SH-SY5Y (cell line): Measurements from ENCODE around the gene MRPL20.

Source experiments
- GATA2 ChIP-seq: IDR thresholded peaks from 2 replicates; pipeline ENCODE4 v1.6.1; 2011; ENCODE audit warnings: mild to moderate bottlenecking, low read depth, low read length
- GATA3 ChIP-seq: IDR thresholded peaks from 2 replicates; pipeline ENCODE4 v1.6.1; 2011; ENCODE audit warnings: low read depth, mild to moderate bottlenecking, low read length, moderate library complexity

DNA sequence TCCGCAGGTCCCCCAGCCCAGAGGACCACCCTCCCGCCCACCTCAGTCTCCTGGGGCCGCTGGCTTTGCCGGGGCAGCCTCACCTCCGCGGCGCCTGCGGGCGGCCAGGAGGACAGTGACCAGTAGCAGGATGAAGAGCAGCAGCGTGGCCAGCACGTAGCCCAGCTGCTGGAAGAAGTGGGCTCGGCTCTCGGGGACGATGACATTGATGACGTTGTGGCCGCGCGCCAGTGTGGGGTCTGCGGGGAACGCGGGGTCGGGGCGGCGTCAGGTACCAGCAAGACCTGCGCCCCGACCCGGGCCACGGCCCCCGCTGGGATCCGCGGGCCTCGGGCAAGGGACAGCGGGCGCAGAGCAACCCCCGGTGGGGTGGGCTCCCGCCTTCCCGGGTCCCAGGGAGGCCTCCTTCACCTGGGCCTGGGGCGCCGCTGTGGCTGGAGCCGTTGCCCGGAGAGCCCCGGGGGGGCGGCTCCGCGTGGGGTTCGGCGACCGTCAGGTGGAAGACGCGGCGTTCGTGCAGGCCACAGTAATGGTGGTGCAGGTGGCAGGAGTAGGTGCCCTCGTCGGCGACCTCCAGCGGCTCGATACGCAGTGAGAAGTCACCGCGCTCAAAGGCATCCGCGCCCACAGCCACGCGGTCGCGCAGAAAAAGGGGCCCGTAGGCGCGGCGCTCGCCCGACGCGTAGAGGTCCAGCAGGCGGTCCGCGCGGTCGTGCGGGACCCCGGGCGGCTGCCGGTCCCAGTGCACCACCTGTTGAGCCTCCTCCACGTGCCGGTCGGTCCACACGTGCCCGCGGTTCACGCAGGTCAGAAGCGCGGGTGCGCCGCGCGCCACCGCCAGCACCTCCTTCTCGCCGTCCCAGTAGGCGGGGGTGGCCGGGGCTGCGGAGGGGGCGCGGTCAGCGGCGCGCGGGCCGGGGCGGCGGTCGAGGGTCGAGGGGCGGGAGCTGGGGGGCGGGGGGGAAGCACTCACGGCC is 52.5 kb downstream of the MRPL20 start:
- no peak for TF ChIP-seq GATA3
- TF ChIP-seq GATA2: no peak
